GM10847 (cell line): Measurements from ENCODE around the gene ACOXL.

Source experiments
- POLR2A ChIP-seq: IDR thresholded peaks from 2 replicates; pipeline ENCODE4 v1.6.1; 2011; ENCODE audit not compliant: insufficient read length; ENCODE audit errors: extremely low read depth

The ACOXL gene

DNA sequence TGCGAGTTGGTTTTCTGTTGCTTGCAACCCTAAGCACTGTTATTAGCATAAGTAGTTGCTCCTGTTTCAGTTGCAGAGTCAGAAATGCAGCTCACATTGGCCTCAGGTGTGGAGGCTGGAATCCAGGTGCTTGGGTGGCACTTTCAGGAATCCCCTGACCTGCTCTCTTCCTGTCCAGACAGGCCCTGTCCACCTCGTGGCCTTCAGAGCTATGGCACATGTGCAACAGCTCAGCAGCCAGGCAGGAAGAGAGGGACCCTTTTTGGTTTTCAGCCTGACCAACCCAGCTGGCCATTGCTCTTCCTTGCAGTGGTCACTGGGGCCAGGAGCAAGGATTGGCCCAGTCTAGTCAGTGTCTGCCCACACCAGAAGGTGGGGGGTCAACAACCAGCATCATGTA, 12.7 kb downstream of the ACOXL start:
- TF ChIP-seq POLR2A, result no peak

DNA sequence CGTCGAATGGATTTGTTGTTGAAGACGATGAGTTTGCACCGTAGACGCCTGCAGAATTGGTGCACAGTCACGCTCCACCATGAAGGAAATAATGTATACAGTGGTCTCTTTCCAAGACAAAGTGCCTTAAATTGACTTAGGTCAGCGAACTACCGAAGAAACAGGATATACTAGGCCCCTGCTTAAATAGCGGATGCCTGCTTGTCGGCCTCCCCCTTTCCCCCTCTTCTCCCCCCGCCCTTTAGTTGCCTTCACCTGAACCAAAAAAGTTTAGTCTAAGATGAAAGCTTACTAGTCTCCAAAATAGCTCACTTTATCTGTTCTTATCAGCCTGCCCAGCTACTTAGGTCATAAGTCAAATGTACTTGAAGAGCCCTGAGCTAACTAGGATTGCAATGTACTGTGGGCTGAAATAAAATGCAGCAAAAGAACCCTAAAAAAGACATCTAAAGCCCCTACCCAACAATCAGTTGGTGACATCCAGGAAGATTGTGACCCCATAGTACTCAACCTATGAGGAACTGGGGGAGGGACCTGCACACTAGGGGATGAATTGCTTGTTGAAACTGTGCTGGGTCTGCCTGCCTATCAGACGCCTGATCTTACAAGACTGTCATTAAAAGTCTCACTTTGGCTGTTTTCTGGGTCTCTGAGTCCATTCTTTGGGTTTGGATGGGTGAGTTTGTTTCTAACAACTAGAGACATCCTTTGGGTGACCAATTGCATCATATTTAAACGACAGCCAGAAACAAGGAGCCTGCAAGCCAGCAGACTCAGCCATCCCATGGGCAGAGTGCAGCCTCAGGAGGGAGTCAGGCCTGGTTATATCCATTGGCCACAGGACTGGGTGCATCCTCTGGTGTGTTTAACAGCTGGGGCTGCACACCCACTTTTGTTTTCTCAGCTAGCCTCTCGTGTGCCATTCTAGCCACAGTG, 14.5 kb downstream of the ACOXL start:
- TF ChIP-seq POLR2A, result no peak

DNA sequence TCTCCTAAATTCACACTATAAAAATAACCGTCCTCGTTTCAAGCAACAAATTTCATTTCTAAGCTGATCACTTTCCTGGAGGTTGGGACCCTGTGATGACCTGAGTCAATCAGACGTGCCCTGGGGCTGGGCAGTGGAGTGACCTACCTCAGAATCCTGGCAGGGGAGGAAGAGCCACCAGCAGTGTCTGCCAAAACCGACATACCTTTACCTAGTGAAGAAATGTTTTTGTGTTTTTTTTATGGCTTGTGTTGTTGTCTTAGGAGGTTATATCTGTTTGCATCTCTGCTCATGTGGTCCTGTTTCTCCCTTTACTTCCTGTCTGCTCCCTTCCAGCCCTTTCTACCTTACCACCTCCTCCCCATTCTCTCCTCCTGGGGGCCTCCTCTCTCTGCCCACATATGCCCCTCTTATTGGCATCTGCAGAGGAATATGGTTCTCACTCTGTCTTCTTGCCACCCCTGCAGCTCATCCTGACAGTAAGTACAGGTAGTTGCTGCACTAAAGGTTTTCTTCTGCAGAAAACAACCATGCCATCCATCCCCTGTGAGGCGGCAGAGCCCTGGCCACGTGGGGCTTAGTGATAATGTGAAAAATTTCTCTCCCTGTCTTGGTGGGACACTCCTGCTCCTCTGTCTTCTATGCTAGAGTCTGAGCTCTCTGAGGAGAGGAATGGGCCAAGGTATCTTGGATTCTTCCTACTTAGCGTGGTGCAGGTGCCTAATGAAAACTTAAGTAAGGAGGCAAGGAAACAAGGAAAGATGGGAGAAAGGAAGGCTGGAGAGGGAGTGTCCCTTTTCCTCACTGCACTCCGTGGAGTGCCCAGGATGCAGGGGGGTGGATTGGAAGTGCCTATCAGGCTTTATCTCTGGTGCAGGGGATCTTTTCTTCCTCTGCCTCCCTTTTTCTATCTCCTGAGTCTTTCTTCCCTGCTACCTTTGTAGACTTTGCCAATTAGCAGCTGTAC, 15.4 kb downstream of the ACOXL start:
- TF ChIP-seq POLR2A, result no peak

DNA sequence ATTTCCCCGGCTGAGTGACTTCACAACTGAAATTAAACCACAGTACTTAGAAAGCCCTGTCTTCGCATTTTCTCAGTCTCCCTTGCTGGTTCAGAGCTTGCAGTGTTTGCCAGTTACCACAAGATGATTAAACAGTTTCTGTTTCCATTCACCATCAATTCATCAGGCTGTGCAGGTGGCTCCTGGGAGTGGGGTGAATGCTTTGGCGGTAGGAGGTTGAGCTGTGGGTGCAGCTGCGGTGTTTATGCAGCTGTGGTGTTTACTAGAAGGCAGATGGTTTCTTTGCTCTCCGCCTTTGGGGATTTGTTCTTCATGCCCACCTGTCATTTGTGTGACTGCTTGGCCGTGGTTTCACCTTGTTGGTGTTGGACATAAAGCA, 16.1 kb downstream of the ACOXL start:
- no peak for TF ChIP-seq POLR2A

DNA sequence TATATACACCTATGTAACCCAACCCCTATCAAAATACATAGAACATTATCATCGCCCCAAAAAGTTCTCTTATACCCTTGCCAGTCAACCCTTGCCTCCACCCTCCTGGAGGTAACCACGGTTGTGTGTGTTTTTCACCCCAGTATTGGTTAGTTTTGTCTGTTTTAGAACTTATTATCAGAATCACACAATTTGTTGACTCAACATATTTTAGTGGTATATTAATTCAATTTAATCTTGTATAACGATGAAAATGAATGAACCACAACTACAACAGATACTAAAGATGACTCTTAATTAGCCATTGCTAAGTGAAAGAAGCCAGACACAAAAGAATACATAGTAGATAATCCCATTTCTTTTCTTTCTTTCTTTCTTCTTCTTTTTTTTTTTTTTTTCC, 19.3 kb downstream of the ACOXL start:
- TF ChIP-seq POLR2A, result no peak

DNA sequence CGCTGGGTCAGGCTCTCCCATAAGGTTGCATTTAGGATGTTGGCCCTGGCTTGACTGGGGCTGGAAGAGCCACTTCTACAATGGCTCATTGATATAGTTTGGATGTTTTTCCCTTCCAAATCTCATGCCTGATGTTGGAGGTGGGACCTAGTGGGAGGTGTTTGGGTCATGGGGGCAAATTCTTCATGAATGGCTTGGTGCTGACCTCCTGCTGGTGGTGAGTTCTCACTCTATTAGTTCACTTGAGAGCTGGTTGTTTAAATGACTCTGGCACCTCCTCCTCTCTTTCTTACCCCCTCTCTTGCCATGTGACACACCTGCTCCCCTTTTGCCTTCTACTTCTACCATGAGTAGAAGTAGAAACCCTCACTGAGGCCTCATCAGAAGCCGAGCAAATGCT, 20.5 kb downstream of the ACOXL start:
- TF ChIP-seq POLR2A, result no peak

DNA sequence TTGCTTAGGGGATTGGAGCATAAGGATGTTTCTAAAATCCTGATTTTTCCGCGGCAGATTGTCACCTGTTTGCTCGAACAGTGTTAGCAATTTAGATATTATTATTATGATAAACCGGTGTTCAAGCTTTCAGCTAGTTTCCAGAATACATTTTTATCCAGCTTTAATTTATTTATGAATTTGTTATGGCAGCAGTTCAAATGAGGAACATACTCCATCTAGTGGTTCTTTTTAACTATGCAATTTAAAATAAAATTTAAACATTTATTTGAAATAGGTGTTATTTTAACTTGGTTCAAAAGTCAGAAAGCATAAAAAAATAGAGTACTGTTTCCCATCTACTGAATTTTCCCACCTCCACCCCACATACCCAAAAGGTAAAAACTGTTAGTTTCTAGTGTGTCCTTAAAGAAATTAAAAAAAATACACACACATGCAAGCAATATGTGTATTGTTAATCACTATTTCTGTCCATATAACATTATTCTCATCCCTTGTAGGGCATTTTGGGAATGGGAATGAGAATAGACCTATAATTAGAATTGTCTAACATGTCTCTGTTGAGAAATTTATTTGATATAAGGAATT, 23.2 kb downstream of the ACOXL start:
- TF ChIP-seq POLR2A, result no peak

DNA sequence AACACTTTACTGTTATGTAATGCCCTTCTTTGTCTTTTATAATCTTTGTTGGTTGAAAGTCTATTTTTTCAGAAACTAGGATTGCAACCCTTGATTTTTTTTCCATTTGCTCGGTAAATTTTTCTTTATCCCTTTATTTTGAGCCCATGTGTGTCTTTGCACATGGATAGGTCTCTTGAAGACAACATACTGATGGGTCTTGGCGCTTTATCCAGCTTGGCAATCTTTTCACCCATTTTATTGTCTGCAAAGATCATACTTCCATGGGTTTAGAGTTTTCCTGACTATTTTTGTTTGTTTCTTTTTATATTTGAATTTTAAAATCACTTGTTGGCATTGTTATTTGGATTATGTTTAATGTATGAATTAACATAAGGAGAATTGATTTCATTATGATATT, 27.0 kb downstream of the ACOXL start:
- TF ChIP-seq POLR2A, result no peak

DNA sequence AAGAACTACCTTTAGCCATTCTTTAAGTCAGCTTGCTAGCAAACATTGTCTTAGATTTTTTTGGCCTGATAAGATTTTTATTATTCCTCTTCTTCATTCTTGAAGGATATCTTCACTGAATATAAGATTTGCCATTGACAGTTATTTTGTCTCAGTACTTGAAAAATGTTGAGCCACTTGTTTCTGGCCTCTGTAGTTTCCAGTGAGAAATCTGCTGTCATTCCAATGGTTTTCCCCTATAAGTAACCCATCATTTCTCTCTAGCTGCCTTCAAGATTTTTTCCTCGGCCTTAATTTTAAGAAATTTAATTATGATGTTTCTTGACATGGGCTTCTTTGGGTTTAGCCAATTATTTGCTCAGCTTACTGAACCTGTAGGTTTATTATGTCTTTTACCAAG, 32.6 kb downstream of the ACOXL start:
- no peak for TF ChIP-seq POLR2A

DNA sequence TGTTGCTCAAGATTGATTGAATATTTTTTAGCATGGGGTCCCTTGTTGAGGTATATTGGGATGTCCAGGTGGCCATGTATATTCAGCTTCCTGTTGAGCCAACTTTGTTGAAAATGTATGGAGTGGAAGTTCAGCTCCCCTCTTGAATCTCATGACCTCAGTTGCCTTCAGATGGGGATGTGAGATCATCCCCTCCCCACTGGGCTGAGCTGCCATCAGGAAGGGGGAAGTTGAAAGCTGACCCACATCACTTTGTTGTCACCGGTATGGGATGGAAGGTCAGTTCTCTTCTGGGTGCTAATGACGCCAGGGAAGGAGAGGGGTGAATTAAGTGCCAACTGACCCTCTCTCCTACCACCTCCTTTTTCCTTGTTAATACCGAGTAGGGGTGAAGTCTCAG, 33.9 kb downstream of the ACOXL start:
- TF ChIP-seq POLR2A, result no peak

DNA sequence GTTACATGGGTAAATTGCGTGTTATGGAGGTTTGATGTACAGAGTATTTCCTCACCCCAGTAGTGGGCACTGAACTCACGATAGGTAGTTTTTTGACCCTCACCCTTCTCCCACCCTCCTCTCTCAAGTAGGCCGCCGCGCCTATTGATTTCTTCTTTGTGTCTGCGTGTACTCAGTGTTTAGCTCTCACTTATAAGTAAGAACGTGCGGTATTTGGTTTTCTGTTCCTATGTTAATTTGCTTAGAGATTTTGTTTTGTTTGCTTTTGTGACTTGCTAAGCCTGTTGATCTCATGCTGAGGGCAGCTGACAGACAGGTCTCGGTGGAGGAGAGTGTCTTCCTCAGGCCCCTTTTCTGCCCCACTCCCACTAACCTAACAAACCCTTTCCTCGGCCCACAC, 36.2 kb downstream of the ACOXL start:
- TF ChIP-seq POLR2A, result no peak

DNA sequence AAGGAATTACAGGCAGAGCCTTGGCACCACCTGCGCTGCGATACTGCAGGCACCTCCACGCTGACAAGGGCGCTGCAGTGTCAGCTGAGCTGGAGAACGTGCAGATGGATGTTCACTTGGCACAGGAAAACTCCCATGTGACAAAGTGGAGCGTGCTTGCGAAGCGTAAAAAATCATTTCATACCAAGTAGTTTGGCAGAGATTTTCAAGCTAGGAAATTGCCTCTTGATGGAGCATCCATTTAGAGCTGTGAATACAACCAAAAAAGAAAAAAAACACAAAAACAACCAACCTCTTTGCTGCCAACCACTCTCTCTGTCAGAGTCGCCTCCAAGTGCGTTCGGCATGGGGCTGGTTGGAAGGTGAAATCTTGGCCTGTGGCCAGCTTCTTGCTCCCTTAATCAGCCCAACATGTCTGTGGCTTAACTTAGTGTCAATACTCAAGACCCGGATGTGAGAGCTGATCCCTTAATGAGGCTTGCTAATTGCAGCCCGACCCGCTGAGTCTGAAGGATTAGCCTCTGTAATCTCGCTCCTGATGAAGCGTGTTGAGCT, 38.1 kb downstream of the ACOXL start:
- TF ChIP-seq POLR2A, result no peak

DNA sequence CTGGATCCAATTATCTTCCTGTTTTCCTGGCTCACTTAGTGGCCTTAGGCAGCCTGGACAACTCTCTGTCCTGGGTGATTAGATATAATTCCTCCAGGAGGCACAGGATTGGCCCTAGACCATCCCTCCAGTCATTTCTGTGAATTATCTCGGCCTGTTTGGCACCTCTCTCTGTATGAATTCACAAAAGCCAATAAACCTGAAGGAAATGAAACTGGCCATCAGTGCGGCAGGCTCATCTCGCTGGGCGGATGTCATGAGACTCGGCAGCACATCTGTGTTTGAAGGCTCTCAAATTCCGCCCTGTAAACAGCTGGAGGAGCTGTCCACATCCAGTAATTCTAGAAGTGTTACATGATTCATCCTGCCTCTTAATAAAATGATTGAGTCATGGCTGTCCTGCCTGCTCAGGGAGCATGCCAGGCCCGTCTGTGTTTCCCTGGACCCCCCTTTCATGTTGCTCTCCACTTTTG, 38.6 kb downstream of the ACOXL start:
- TF ChIP-seq POLR2A, result no peak

DNA sequence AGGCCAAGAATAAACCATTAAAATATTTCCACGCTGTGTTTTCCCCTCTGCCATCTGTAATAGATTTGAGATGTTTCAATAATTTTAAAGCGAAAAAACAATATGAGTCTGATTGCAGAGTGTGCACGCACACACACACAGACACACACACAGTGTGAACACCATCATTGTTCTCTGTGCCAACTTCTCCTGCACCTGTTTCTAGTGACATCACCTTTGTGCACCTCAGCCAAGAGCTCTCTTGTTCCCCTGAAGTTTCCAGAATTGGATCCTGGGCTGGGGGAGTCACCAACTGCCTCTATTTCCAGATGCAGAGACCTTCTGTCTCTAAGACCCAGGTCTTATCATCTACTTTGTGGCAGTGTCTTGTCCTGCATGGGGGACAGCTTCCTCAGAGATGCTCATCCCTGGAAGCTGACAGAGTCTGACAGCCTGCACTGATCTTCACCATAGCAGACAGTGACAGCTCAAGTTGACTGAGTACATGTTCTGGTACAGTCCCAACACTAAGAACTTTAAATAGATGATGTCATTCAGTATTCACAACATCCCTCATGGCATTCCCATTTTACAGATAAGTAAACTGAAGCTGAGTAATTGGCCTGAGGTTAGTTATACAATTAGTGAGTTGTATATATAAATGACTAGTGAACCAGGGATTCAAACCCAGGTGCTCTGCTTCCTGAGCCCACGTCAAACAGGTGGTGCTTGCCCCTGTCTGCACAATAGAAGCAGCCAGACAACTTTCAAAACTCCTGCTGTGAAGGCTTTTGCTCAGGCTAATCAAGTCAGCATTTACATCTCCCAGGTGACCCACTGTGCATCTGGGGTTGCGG, 39.4 kb downstream of the ACOXL start:
- no peak for TF ChIP-seq POLR2A
